SHP77 (cell line): ENCODE data around the gene PIEZO2.
A peak's percentile ranks its signal among the peaks of the same experiment; 100 is the strongest.
"Not testable (repeated sequence)": the region's sequence is repeated elsewhere in the genome, so short reads cannot be mapped to it uniquely, and the experiment has no call there.

ENCODE experiments used
- DNase-seq, 2 experiments: peaks; one replicate each; lab custom pipeline; 2025; lab: John Stamatoyannopoulos, UW

PIEZO2 gene

DNA sequence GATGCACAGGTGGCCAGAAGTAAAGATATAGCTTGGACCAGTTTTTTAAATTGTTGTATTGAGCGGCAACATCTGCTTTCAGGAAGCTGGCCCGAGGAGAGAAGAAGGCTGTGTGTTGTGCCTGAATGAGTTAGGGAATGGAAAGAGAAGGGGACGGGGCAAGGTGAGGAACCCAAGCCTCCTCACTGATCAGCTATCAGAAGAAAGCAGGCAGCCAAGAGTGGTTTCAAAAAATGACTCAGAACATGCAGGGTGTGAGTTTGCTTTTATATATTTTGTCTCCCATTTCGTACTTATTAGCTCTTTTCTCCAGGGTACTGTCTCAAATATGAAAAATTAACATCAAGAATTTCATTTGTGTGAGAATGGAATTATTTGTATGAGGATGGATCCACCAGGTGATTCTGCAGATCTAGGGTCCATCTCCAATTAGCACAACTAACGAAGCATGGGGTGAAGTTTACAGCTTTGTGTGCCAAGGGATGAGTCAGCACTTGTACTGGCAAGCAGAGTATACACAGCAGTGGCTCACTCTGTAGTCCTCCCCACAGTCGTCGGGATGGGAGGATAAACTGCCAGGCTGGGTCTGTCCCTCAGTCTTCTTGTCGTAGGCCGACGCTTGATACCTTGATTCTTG lies 175.7 kb downstream of the PIEZO2 start:
- DNase-seq, result peak; percentile 3

DNA sequence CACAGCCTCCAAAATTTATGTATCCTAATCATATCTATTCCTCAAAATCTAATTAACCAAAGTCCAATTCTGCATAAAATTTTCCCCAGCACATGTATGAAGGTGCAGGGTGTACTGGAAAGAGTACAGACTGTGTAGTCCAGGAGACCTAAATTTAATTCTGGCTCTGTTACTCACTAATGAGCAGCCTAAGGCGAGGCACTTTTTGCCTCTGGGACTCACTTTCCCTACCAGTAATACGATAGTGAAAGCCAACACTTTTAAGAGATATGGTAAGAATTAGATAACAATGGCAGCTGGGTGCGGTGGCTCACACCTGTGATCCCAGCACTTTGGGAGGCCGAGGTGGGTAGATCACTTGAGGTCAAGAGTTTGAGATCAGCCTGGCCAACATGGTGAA lies 177.7 kb downstream of the PIEZO2 start:
- no peak for DNase-seq

DNA sequence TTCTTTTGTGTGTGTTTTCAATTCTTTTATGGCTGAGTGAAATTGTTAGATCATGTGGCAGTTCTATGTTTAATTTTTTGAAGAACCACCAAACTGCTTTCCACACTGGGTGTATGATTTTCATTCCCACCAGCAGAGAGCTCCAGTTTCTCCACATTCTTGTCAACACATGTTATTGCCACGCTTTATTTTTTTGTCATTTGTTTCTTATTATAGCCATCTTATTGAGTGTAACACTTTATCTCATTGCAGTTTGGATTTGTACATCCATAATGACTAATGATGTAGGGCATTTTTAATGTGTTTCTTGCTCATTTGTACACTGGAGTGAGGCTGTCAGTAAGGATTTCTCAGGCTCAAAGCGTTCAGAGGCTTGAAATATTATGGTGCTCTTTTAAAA lies 184.2 kb downstream of the PIEZO2 start:
- DNase-seq, result no peak

DNA sequence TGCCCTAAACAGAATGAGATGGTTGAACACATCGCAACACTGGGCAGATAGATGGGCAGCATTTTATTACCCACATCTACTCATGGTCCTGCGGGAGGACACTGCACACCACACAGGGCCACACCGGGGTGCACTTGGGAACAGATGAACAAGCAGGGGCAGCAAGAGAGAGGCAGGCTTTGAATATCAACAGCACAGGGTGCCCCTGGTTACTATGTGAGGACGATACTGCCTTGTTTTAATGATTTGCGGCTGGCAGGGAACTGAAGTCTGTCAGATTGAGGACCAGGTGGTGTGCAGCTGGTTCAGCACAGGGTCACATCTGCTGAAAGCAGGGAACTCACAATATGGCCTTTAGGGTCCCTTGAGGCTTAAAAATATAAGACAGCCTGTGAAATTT lies 195.7 kb downstream of the PIEZO2 start:
- DNase-seq, result no peak

DNA sequence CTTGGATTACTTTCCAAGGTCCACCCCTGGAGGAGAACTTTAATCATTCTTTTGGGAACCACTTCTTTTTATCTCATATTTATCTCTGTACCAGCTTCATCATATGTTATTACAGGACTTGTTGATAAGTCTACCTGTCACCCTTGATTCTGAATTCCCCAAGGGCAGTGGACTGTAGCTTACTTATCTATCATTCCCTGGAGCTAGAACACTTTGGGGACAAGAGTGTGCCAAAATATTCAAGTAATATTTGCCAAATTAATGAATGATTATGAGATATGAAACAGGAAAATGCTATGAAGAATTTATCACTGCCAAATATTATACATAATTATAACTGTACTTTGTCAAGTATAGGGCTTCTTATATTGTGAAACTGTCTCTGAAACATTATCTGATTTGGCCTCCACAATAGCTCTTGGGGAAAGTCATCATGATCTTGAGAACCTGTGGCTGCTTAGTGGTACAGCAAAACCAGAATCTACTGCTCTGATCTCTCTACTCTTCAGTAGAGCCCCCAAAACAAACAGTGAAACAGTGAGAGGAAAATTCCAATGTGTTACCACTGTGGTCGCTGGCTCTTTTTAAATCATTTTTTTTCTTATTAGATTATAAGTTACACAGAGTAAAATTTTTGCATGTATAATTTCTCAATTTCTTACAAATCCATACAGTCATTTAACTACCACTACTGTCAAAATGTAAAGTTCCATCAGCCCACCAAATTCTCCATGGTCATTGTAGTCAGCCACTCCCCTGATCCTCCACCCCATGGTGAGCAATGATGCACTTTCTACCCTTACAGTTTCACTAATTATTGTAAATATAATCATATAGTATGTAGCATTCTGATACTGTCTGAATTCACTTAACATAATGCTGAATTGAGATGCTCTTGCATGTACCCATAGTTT lies 197.5 kb downstream of the PIEZO2 start:
- no peak for DNase-seq

DNA sequence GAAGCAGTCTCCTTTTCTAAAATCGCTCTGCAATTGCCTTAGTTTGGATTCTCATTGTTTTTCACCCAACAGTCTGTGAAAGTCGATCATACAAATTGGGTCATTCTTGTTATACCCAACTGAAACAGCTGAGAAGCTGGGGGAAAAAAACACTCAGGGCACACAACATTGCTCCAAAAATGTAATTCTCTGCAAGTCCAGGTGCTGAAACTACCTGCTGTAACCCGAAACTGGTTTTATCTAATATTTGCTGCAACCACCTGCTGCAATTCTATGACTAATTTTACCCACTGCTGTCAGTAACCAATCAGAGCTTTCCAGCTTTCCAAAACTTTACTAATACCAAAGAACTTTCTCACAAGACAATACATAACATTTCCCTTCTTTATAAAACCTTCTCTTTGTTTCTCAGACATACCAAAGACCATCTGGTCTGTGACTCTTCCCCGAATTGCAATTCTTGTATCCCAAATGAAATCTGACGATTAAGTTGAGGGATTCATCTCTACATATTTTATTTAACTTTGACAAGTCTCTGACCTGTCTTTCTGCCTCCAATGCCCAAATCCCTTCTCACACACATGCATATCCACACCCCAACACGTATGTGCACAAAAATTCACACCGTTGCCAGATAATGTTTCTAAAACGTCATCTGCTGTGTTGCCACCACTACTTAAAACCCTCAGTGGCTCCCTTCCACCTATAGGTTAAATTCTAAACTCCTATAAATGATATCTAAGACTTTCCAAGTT lies 198.3 kb downstream of the PIEZO2 start:
- DNase-seq, result no peak

DNA sequence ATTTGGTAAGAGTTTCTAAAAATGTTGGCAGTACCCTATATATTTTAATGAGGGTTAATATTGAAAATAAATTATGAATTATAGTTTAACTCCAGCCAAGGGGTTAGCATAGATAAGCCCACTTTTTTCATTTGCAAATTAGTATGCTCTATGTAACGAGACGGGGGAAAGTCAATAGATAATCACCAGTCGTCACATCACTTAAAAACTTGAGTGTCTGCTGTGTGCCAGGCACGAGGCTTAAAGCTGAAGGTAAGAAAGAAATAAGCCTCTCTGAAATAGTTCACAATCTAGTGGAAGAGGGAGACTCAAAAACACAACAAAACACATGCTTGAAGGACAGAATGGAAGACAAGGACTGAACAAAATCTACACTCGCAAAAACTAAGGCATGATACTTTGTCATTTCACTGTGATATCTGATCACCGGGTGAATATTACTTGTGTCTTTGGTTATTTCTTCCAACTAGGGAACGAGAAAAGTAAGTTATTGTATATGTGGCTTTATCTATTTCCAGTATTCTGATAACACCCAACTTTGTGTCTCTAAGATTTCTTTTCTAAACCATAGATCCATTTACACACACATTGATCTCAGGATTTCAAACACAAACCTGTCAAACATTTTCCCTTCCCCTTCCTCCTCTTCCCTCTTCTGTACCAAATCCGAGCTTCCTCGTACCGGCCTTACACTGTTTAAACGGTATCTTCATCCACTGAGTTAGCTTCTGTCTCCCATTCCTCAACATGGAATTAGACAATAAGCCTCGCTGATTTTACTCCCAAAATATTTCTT lies 199.1 kb downstream of the PIEZO2 start:
- no peak for DNase-seq

DNA sequence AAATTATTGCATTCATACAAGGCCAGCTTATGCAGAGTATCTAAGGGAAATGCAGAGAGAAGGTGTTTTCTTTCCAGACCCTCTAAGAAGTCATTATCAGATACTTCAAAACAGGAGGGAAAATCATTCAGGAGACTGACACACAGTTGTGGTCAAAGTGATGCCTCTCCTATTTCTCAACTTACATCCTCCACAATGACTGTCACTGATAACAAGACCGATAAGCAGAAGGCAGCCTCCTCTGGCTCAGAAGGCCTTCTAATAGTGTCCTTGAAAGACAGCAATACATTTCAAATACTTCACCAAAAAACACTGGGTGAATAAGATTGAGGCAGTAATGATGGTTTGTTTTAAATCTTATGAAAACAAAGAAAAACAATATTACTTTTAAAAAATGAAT lies 199.7 kb downstream of the PIEZO2 start:
- no peak for DNase-seq

DNA sequence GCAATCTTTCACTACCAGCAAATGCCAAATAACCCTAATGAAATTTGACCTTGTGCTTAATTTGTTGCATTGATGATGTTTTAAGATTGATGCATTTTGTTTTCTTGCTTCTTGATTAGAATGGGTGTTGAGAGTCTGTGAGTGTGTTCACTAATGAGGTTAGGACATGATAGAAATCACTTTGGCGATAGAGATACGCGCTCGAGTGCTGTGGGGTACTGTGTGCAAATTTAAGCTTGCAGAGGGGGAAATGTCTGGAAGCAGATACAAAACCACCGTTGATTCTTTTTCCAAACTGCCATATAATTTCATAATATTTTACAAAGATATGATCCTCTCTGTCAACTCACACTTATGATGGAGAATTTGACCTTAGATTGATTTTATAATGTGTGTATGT lies 200.9 kb downstream of the PIEZO2 start:
- no peak for DNase-seq

DNA sequence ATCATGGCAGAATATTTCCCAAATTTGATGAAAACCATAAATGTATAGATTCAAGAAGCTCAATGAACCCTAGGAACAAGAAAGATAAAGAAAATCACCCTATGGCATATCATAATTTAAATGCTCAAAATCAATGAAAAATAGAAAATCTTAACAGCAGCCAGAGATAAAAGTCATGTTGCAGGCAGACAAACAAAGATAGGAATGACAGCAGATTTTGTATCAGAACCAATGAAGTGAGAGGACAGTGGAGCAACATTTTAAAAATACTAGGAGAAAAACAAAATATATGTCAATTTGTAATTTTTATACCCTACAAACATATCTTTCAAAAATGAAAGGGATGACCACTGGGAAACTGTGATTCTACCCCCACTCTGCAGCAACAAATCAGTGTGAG lies 203.3 kb downstream of the PIEZO2 start:
- DNase-seq, result no peak

DNA sequence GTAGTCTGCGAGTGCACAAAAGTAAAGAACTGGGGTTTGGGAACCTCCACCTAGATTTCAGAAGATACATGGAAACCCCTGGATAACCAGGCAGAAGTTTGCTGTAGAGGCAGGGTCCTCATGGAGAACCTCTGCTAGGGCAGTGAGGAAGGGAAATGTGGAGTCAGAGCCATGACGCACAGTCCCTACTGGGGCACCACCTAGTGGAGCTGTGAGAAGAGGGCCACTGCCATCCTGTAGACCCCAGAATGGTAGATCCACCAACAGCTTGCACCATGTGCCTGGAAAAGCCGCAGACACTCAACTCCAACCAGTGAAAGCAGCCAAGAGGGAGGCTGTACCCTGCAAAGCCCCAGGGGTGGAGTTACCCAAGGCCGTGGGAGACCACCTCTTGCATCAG lies 206.4 kb downstream of the PIEZO2 start:
- no peak for DNase-seq

DNA sequence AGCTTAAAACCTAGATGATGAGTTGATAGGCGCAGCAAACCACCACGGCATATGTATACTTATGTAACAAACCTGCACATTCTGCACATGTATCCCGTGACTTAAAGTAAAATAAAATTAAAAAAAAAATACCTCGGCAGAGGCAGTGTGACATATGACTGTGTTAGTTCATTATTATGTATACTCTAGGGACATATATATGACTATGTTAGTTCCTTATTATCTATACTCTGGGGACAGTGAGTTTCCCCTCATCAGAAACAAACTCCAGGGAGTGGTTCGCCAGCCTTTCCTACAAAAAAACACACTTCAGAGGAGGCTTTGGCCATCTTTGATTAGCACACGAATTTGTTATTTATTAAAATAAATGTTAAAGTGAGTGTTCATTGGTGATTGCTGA lies 209.5 kb downstream of the PIEZO2 start:
- no peak for DNase-seq

DNA sequence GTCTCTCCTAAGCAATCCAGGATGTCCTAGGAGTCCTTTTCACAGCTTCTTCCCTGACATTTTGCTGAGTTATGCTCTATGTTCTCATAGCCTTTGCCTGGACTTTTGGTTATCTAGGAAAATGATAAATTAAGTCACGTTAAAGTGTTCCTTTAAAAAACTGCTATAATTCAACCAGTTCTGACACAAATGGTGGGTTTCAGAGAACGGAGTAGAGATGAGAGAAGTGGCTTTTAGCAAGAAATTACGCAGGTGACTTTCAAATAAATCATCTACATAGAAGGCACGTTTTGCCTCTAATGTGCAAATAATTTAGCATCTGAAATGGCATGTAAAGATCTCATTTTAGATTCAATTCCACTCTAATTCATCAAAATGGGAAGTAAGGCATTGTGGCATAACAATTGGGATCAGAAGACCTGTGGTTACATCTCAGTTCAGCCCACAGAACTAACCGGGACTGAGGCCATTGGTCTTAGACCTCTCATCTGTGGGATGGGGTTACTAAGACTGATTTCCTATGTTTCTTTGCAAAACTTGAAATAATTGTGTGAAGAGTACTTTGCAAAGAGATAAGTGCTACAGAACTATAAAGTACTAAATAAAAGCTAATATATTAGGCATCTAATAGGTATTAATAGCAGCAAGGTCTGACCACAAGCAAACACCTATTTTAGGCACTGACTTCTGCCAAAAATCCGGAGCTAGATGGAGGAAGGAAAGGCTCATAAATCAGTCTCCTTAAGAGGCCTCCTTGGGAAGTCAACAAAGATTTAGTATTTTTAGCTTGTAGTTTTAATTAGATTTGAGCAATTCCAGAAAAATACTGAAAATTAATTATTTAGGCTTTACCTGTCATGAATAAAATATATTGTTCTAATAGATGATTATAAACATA lies 211.4 kb downstream of the PIEZO2 start:
- no peak for DNase-seq

DNA sequence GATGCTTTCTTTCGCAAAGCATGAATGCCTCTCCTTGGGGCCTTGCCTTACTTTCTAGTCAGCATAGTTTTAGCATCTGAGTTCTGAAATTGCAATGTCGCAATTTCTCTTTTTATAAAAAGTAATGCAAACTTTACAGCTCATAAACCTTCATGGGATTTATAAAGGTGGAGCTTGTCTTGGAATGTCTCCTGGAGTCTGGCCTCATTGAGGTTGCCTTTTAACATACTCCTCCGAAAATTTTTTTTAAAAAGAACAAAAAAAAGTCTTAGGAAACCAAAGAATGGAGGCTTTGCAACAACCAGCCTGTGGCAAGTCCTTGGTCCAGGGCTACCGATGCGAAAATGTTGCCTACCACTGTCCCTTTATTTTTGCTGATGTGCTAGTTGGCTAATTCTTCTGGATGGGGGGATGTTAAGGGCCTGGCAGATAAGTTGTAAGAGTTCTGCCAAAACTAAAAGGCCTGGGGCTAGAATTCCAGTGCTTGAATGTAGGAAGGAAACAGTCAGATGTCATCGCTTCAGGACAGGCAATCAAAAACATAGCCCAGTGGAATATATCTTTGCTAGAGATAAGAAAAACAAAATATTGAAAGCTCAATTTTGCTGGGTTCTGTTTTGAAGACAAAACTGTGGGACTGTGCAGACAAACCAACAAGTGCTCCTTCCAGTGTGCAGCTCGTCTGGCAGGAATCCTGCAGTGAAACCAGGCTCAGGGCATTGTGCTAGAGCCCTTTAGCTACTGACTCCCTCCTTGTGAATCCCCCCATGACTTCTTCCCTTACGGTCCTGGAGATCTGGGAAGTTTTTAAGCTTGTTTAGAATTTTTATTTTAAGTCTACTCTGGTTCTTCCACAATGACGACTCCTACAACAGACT lies 213.0 kb downstream of the PIEZO2 start:
- DNase-seq, result no peak

DNA sequence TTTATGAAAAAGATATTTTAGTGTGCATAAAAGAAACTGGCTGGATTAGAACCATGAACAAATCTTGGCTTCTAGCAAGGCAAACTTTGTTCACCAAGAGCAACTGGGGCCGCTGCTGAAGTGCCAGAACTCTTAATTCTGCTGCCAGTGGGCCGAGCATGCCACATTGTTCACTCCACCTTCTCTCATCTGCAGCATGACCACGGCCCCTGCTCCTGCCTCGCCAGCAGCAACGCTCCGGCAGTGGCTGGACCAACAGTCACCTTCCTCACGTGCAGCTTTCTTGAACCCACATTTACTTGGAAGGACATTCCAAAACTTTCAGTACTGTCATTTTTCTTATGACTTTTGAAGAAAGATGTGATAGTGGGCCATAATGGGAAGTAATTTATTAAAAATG lies 213.8 kb downstream of the PIEZO2 start:
- DNase-seq, result no peak

DNA sequence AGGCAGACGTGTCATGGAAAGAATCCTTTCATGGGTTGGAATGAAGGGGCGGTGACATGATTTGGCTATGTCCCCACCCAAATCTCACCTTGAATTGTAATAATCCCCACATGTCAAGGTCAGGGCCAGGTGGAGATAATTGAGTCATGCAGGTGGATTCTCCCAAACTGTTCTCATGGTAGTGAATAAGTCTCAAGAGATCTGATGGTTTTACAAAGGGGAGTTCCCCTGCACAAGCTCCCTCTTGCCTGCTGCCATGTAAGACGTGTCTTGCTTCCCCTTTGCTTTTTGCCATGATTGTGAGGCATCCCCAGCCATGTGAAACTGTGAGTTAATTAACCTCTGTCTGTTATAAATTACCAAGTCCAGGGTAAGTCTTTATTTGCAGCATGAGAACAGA lies 215.7 kb downstream of the PIEZO2 start:
- not testable (repeated sequence) for DNase-seq

DNA sequence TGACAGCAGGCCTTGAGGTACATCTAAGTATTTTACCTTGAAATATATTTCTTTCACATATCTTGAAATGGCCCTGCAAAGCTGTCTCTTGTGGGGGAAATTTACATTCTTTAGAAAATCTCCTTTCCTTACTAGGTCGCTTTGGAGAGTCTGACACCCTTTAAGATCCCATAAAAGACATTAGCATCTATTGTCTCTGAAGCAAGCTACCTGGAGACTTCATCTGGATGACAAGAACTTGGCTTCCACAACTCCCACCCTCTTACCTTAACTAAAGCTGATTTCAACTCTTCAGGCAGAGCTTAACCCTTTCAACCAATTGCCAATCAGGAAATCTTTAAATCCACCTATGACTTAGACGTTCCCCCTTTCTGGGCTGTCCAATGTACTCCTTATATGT lies 219.3 kb downstream of the PIEZO2 start:
- no peak for DNase-seq

DNA sequence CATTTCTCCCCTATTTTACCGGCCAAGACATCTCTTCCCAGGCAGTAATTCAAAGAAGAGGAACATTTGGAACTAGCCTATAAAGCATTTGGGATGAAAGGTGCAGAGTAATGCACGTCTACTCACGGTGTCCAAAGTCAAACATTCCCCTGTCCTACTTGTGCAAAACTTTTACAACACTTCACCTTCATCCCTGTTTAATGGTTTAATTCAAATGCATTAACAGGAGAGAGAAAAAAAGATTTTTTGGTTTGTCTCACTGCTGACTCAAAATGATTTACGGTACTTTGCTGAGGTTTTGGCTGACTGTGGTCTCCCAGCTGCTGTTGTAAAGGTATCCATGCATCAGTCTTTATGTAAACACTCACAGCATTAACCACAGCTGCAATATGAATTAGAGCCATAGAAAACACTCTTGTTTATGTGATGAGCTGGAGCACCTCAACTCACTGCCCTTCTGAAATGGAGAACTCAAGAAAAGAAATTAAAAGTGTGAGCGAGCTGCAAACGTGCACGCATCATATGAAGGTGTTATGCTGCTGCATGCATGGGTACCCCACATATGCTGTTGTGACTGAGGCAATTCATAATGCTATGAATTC lies 220.5 kb downstream of the PIEZO2 start:
- DNase-seq, result no peak

DNA sequence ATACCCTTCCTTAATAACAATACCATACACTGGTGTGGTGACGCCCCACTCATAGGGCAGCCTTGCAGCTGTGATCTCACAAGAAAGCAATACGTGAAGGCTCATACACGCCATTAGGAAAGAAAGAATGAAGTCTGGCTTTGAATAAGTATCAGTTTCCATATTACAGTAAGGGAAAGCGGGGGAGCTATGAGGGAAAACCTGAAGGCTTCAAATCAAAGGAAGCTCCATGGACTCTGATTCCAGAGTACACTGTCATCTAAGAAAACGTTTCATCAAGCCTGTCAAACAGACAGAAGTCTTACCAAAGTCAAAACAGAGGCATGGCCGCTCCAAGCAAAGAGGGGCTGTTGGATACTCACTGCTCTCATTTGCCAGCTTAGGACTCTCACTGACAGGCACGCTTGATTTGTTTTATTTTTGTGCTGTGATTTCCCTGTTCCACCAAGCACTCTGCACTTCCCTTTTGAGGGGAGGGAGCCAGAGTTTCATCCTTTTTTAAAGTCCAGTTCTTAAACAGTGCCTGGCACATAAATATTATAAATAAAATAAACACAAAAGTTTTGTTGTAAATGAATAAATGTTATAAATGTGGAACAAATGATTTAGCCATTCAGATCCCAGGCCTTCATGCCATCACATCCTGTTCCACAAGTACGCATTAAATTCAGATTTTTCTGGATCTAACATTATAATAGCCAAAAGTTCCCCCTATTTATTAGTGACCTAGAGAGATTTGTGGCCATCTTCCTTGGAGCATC lies 221.2 kb downstream of the PIEZO2 start:
- DNase-seq, result no peak
